Stimulated activated CD4-positive, alpha-beta T cell treated with anti-CD3 and anti-CD28 coated beads, Interleukin-1b, Interleukin-23, amount 100 ng/mL, for 48 hours (primary cell): ENCODE results near the gene DUSP11.
"Not testable (repeated sequence)": the region's sequence is repeated elsewhere in the genome, so short reads cannot be mapped to it uniquely, and the experiment has no call there.

Experiments used
- DNase-seq: peaks from one replicate; pipeline ENCODE4 v3.0.0-alpha.2; 2020

The DUSP11 gene

GRCh38 chr2:73779467-73780236, at the start of gene DUSP11:
Gene DUSP11 (minus strand): TSS chr2:73780103. CDS start chr2:73779974, 129 bp downstream.
- DNase-seq, result peak; percentile 96

DNA sequence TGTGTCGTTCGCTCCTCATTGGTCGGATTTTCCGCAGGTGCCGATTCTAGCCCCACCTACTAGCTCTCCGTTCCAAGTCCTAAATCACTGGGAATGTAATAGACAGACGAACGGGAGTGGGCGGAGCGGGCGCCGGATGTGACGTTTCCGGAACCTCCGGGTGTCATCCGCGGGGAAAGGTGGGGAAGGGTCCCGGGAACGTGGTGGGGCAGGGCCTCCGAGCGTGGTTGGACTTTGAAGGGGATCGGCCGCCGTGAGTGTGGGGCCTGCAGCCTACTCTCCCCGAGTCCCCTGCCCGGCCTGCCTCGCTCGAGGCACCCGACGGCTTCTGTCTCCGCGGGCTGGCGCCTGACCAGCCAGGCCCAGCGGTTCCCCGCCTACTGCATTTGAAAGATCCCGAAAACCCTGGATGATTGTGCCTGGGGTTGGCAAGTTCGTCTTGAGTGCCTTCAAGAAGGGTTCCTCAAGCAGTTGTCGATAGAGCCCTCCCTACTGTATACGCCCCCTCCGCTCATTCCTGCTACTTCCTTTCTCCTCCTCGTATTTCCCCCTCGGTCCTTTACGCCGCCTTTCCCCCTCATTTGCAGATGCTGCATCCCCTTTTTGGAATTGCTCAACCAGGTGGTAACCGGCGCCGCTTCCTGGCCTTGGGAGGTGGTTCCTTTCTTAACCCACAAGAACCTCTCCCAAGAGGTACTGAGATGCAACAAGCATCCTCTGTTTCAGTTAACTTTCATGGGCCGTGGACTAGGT, 49.1 kb upstream of the DUSP11 start, which contains the start of gene STAMBP:
STAMBP (plus strand) TSS at position 144 of the 753 bp plus-strand sequence. CDS start 1,896 bp downstream, outside the sequence.
- DNase-seq, result peak; percentile 92

DNA sequence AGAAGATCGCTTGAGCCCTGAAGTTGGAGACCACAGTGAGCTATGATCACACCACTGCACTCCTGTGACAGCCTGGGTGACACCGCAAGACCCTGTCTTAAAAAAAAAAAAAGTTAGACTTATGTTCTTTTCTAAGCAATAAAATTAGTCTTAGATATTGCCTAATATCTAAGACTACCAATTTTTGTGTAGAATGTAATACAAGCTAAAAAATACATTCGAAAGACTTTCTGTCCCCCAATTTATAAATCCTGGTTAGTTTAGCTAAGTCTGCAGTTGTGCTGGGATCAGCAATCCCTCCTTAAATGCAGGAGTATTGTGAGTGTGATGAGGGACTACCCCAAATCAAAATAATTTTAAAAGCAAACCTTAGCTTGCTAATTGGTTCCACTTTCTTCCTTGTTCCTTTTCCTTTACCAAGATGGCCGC, 48.5 kb upstream of the DUSP11 start:
- no peak for DNase-seq

GRCh38 chr2:73827660-73828388, 47.9 kb upstream of the DUSP11 start:
- DNase-seq, result no peak

DNA sequence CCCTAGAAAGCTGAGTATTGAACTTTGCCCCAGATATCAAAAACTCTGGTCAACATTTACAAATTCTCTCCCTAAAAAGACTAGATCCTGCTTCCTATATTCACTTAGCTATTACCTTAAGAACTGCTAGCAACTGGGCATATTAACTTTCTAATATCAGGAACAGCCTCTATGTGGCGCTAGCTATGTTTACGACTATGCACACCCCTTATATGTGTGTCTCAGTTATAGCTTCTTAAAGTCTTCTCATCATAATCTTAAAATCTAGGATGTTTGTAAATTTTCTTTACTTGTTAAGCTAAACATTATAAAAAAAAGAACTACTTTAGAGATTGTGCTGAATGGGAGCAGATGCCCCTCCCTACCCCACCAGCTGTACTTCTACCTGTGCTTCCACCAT, 47.1 kb upstream of the DUSP11 start:
- DNase-seq, result no peak

DNA sequence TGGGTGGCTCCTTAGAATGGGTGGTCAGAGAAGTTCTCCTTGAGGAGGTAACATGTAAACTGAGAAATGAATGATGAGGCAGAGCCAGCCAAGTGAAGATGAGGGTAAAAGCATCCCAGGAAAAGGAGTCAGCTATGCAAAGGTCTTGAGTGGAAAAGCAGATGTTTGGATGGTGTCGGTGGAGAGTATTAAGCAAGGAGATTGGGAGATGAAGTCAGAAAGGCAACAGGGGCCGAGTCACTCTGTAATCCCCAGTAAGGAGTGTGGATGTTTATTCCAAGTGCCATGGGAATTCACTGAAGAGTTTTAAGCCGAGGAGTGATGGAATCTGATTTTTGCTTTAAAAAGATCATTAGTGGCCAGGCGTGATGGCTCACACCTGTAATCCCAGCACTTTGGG, 45.5 kb upstream of the DUSP11 start:
- no peak for DNase-seq

DNA sequence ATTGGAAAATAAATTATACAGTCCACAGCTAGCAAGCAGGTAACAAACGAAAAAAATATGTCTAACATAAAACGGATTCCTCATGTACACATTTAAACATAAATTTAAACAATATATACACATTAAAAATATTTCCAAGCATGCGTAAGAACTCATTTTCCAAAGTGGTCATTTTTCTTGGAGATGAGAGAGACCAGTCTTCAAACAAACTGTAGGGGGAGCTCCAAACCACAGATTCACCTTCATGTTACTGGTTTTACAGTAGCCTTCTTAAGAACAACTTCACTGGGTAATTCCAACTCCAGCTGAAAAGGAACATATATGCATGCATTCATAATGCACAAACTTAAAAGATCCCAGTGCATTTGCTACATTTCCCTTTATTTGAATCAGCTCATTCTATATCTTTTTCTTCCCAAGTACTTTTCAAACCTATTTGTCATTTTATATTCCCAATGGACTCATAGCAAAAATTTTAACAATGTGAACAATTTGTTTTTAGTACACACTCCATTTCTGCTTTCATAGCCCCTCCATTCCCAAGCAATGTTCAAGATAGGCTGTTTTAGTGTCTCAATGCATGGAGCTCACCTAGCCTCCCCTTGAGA, 44.1 kb upstream of the DUSP11 start:
- DNase-seq, result no peak

DNA sequence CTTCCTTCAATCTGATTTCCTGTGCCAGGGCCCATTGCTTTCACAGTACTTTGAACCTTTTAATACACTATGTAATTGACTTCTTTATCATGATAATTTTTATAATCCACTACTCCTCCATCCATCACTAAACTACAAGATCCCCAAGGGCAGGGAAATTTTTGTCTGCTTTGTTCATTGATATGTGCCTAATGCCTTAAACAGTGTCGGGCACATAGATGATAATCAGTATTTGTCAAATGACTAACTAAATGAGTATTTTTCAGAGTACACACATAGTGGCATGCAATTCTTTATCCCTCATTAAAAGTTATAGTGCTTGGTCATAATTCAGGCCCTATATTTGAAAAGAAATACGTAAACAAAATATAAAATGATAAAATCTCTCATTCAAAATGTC, 43.5 kb upstream of the DUSP11 start:
- DNase-seq, result no peak

- no peak for DNase-seq
Observed at GRCh38 chr2:73822991-73823390, 43.1 kb upstream of the DUSP11 start.

DNA sequence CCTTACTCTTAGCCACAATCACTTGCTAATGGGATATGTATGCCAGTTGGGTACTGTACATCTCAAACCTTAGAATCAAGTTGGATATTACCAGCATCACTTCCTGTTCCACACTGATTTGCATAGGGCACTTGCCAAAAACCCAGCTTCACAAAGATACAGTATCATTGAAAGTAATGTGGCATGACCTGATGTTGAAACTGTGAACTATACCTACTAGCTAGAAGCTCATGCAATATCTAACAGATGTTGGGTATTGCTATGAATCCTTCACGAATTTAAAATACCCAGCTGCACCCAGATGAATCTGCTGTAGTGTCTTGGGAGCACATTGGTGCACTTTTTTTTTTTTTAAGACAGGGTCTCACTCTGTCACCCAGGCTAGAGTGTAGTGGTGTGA, 42.4 kb upstream of the DUSP11 start:
- DNase-seq, result no peak

DNA sequence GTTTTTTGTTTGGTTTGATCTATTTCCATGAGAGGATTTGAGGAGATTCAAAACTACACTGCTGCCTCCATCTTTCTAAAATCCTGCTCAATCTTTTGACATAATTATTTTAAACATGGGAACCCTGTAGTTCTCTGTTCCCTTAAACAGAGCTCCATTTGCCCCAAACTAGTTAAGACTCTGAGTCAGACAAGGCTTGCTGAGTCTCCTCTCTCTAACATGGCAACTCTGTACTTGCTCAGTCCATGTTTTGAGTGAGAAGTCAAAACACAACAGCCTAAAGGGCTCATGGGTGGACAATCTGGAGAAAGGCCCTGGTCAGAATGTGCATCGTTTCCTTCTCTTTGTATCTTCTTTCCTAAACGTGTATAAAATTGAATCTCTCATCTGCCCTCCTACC, 41.8 kb upstream of the DUSP11 start:
- DNase-seq, result no peak

DNA sequence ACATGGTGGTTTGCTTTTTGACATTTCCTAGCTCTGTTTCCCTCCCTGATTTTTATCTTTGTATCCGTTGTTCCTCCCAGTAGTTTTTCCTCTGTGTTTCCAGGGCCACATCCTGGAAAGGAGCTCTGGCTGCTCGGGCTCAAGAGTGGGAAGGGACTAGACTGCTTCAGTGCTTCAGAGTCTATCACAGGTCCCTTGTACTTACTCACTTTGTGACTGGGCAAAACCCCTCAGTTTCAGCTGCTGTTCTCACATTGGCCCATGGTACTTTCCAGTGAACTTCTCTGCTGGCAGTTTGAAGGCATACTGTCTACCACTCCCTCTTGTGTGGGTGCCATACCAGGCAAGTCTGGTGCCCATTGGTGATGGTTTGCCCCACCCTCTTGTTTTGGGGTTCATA, 41.3 kb upstream of the DUSP11 start:
- peak; percentile 58 for DNase-seq

DNA sequence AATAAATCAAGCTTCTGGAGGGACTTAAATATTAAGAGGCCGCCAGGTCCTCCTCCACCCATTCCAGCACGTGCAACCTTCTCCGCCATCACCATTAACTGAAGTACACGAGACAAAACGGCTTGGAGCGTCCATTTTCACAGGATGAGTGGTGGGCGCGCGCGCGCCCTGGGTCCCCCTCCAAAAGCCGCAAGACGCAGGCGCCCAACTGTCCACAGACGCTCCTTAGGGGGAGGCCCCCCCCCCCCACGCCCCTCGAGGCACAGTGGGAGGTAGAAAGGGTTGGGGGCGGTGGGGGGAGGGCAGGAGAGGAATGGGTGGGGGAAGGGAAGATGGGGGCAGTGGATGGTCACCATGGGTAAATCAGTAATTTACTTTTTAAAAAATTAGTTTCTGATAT, 38.4 kb upstream of the DUSP11 start:
- no peak for DNase-seq

DNA sequence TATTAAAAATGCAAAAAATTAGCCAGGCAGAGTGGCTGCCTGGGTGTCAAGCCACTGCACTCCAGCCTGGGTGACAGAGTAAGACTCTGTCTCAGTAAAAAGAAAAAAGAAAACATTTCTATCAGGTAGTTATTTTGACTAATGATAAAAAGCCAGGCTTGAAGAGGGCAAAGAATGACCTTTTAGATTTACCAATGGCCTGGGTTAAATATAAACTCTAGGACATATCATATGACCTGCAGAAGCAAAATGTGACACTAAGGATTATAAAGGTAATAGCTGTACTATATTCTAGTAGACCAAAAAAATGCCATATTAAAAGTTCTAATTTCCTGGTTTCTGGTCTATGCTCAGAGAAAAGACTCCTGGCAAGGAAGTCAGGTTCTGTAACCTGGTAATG, 32.7 kb upstream of the DUSP11 start:
- DNase-seq, result no peak

DNA sequence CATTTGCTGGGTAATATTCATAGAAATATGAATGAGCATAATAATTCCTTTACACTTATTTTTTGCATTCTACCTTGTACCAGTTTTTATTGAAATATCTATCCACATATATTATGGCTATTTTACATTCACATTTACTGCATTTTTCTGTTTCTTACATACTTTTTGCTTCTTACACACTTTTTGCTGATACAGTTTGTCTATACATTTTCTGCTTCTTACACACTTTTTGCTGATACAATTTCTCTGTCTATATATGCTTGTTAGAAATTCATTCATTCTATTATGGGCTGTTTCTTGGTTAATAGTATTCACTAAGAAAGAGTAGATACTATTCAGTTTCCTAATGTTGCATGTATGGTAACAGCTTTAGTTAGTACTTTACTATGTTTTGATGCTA, 32.0 kb upstream of the DUSP11 start:
- DNase-seq, result no peak

- not testable (repeated sequence) for DNase-seq
Observed at GRCh38 chr2:73783883-73784282, 4.0 kb upstream of the DUSP11 start, which contains the start of gene C2orf78. Gene C2orf78 (plus strand): TSS chr2:73784183. CDS start chr2:73784310, 127 bp downstream.

DNA sequence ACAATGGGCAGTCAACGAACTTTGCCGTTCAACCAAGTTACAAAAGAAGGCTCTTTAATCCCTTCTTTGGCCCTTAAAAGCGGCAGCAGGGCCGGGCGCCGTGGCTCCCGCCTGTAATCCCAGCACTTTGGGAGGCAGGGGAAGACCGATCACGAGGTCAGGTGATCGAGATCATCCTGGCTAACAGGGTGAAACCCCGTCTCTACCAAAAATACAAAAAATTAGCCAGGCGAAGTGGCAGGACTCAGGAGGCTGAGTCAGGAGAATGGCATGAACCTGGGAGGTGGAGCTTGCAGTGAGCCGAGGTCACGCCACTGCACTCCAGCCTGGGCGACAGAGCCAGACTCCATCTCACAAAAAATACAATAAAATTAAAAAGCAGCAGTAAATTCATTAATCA, 3.5 kb upstream of the DUSP11 start:
- DNase-seq, result not testable (repeated sequence)

DNA sequence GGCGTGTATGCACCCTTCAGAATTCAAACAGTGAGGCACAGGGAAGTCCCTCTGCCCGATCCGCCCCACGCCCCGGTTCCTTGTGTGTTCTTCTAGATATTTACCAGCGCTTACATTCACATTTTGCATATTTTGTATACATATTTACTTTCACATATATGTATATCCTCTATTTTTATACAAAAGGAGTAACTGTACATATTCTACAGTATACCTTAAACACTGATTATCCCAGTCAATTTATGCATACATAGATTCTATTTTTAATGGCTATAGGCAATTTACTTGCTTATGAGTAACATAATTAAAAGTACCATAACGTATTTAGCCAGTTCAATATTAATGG, 307 bp upstream of the DUSP11 start:
- DNase-seq, result no peak

GRCh38 chr2:73778867-73779466, 936 bp downstream of the DUSP11 start:
- not testable (repeated sequence) for DNase-seq

DNA sequence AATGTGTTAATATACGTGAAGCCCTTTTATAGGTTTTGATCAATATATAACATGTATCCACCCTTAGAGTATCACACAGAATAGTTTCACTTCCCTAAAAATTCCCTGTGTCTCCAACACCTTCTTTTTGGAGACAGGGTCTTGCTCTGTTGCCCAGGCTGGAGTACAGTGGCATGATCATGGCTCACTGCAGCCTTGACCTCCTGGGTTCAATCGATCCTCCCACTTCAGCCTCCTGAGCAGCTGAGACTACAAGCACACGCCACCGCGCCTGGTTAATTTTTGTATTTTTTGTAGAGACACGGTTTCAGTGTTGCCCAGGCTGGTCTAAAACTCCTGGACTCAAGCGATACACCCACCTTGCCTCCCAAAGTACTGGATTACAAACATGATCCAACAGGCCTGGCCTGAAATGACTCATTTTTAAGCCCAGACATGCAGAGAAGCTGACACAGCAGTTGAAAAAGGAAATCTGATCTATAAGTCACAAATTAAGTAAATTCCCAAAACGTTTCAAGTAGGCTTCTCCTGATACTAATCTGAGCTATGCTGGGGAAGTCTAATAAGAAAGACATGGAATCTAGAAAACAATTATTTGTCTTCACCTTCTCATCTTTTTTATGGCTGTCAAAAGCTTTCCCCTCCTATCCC, 2.9 kb downstream of the DUSP11 start:
- DNase-seq, result no peak

DNA sequence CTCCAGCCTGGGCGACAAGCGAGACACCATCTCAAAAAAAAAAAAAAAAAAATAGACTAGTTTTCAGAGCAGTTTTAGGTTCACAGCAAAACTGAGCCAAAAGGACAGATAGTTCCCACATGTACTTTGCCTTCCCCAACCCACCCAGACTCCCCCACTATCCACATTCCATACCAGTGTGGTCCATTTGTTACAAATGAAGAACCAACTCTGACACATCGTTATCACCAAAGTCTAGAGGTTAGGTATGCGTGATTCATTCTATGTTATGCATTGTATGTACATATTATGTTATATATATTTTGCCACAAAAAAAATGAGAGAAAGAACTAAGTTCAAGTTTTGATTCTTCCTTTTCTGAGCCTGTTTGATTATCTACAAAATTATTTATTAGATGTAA, 3.5 kb downstream of the DUSP11 start:
- DNase-seq, result no peak

GRCh38 chr2:73772819-73773218, 7.1 kb downstream of the DUSP11 start:
- DNase-seq, result no peak
